GM21576 (cell line): Measurements from ENCODE around the gene MRPL49.
"Not testable (repeated sequence)": the region's sequence is repeated elsewhere in the genome, so short reads cannot be mapped to it uniquely, and the experiment has no call there.

Source experiments
- ATAC-seq: cut with Tn5 transposase; IDR thresholded peaks from one replicate; pipeline ENCODE4 v1.9.1; 2021; ENCODE audit warnings: mild to moderate bottlenecking, moderate library complexity; ENCODE audit not compliant: unreplicated experiment

The MRPL49 gene

GRCh38 chr11:65160643-65161042, 38.5 kb downstream of the MRPL49 start:
- ATAC-seq = no peak

GRCh38 chr11:65163684-65164083, 41.6 kb downstream of the MRPL49 start:
- ATAC-seq = no peak

- no peak for ATAC-seq
These were observed 43.5 kb downstream of the MRPL49 start for GRCh38 chr11:65165410-65166317.

GRCh38 chr11:65166893-65167292, 44.8 kb downstream of the MRPL49 start:
- ATAC-seq = no peak

- no peak for ATAC-seq
These were observed 45.5 kb downstream of the MRPL49 start for GRCh38 chr11:65167656-65168055.

GRCh38 chr11:65169164-65169641, 47.1 kb downstream of the MRPL49 start:
- ATAC-seq = no peak

GRCh38 chr11:65170058-65170534, 48.0 kb downstream of the MRPL49 start, which contains the start of gene SPDYC:
SPDYC (plus strand) TSS chr11:65170233; CDS start chr11:65171358, 1,125 bp downstream.
- no peak for ATAC-seq

GRCh38 chr11:65172600-65172999, 50.5 kb downstream of the MRPL49 start:
- no peak for ATAC-seq

- not testable (repeated sequence) for ATAC-seq
These were observed 52.5 kb downstream of the MRPL49 start for GRCh38 chr11:65174571-65175010.
